OCI-M1 (cell line): ENCODE measurements around the gene SSTR3.
"Not testable (repeated sequence)": the region's sequence is repeated elsewhere in the genome, so short reads cannot be mapped to it uniquely, and the experiment has no call there.

ENCODE experiments used
- DNase-seq: peaks from one replicate; lab custom pipeline; 2025; lab: John Stamatoyannopoulos, UW

Gene SSTR3

GRCh38 chr22:37242395-37242918 lies 30.2 kb upstream of the SSTR3 start:
- peak; percentile 98 for DNase-seq

- no peak for DNase-seq
These were observed 29.3 kb upstream of the SSTR3 start for GRCh38 chr22:37241351-37242142.

DNA sequence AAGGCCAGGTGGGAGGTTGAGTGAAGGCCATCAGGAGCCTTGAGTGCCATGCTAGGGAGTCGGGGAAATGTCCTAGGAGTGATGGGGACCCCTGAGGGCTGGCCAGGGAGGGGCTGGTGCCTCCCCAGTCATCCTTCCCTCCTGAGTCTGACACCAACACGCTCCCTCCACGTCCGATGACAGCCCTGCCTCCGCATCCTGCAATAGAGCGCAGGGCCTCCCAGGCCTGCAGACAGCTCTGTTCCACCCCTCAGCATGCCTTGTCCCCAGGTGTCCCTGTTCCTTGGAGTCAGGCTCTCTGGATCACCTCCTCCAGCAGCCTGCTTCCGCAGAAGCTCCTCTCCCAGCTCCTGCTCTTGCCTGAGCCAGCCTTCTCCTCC lies 28.7 kb upstream of the SSTR3 start:
- no peak for DNase-seq

- DNase-seq = no peak
These were observed 28.1 kb upstream of the SSTR3 start for GRCh38 chr22:37240240-37240940.

DNA sequence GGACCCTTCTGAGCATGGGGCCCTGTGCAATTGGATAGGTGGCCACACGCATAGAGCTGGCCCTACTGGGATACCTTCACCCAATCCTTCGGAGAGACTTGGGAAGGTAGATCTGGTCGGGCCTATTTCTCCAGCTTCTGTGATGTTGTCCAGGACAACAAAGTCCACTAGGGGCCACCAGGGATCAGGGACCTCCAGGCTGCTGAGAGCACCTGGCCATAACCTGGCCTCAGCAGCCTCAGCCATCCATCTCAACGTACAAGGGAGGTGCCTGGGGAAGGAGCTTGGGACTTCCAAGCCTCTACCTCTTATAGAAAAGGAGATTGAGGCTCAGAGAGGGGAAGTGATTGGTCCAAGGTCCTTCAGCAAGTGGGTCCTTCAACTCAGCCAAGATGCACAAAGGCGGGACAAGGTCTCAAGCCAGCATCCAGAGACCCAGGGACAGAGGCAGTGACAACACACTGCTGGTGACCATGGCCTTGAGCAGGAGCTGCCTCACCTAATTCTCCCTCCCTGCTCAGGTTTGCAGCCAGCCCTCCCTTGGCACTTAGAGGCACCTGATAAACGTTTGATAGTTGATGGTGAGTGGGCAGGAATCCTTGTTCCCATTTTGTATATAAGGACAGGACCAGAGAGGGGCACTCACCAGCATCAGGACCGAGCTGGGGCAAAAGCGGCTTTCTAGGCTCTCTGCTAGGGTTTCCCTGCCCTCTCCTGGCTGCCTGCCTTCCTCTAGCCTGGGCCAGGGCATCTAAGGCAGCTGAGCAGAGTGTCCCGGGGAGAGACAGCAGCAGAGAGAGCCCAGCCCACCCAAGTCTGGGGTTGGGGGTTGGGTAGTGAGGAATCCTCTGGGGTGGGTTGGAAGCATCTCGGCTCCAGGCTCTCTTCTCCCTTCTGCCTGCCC lies 27.3 kb upstream of the SSTR3 start:
- DNase-seq = no peak

DNA sequence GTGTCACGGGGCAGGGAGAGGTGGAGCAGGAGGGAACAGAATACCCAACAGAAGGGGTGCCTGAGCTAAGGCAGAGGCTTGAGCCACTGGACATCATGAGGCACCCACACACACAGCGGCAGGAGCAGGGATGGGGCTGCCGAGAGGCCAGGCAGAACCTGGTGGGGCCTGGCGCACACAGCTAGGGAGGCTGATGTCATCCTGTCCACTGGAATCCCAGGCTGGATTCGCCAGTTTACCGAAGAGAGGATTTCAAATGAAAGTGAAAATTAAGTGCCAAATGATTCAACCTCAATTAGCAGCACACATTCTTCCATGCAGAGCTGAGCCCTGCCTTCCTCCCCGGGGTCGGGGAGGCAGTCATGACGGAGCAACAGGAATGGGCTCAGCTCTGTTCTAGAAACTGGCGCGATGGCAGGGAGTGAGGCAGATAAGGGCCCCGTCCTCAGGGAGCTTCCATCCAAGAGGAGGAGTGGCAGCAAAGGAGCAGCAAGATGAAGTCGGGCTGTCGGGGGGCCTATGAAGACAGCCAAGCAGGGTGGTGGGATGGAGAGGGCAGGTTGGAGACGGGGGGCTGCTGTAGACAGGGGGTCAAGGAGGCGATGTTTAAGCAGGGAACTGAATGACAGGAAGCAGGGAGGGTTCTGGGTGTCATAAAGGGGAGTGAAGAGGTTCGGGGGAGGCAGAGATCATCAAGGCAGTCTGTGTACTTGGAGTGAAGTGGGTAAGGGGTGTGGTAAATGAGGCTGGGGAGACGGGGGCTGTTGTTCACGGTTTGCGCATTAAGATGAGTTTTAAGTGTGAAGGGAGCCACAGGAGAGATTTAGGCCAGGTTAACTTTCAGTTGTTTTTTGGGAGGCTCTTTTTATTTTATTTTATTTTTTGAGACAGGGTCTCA lies 25.3 kb upstream of the SSTR3 start:
- DNase-seq = no peak

- DNase-seq = no peak
These were observed 23.8 kb upstream of the SSTR3 start for GRCh38 chr22:37235897-37236607.

DNA sequence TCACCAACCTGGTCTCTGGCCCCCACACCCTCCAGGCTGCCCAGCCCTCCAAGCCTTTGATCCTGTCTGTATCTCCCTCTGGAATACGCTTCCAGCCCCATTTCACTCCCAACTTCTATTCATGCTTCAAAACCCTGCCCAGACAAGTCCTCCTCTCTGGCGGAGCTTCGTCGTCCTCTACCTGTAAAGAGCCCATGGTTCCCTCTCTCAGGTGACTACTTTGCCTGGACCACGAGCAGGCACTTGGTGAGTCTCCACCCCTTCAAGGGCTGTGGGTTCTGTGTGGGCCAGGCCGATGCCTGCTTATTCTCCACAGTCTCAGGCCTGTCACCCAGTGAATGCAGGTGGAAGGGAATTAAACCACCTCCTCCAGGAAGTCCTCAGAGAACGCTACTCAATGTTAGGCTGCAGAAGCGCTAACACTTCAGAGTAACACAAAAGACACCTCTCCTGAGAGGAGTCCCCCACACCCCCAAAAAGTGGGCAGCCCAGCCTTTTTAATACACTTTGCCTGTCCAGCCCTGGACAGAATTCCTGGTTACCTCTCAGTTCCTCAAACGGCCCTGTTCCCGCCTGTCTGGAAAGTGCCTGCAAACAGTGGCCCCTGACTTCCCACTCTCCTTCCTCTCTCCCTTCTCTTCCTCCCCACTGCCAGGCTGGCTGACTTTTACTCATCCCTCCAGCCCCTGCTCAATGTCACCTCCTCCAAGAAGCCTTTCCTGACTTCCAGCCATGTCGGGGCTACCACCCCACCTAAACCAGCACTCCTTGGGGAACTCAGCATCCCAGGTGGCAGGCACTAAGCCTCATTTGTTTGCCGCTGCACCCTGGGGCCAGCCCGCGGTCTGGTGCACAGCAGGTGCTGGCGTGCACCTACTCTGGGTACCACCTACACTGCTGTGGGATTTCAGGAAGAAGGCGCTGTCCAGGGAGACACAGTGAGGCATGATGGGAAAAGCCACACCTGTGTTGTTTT lies 22.7 kb upstream of the SSTR3 start:
- no peak for DNase-seq

- DNase-seq = no peak
These were observed 21.7 kb upstream of the SSTR3 start for GRCh38 chr22:37233751-37234631.

DNA sequence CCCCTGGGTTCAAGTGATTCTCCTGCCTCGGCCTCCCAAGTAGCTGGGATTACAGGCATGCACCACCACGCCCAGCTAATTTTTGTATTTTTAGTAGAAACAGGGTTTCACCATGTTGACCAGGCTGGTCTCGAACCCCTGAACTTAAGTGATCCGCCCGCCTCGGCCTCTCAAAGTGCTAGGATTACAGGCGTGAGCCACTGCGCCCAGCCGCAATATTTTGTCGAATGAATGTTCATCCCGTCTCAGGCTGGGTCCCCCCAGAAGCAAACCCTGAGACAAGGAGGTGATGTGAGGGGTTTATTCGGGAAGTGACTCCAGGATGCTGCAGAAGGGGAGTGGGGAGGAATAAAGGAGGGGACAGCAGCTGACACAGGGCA lies 21.1 kb upstream of the SSTR3 start:
- not testable (repeated sequence) for DNase-seq

DNA sequence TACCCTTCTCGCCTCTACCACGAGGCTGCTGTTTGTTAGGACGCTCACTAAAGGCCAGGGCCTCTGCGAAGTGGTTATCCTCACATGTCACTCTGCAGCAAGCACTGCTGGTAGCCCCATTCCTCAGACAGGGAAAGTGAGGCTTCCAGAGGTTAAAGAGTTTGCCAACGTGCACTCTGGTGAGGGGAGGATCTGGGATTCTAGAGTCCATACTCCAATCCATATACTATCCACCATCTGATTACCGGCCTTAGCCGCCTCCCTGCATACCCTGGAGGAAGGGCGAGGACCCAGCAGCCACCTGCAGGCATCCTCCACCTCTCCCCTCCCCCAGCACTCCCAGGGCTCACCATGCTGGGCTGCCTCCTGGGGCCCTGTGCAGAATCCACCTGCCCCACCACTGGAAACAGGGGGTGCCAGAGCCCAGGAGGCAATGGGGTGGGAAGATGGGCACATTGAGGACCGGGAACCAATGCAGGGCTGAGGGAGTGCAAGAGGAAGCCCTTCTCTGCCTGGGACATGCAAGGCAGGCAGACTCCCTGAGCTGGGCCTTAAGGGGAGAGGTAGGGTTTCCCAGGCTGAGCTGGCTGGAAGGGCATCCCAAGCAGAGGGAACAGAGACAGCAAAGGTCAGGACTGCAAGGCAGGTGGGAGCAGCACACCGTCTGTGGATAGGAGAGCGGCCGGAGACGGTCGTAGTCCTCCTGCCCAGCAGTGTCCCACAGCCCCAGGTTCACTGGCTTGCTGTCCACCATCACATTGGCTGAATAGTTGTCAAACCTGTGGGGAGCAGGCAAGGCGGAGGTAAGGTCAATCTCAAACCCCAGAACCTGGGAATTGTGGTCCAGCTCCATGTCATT lies 20.1 kb upstream of the SSTR3 start:
- no peak for DNase-seq

DNA sequence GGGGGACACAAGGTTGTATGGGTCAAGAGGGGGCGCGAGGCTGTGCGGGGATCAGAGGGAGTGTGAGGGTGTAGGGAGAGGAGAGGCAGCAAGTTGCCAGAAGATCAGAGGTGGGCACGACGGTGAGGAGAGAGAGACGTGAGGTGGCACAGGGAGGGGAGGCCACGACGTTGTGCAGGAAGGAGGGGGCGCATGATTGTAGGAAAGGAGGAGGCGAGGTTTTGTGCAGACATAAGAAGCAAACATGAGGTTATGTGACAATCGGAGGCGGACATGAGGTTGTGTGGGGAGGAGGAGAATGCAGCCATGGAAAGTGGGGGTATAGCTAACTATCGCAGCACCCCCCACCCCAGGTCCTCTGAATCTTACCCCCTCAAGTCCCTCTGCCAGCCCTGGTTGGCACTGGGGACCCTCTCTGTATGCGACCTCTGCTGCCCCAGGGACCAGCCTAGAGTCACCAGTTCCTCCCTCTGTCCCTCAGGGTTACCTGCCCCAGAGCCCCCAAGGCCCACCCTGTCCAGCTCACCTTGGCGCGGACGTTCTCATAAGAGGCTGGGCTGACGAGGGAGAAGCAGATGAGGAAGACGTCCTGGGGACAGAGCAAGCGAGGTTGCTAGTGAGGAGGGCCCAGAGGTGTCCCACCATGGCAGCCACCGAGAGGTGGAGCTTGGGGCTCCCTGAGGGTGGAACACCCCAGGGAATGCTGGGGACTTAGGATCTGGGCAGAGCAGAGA lies 19.3 kb upstream of the SSTR3 start:
- no peak for DNase-seq

GRCh38 chr22:37230673-37231405 lies 18.6 kb upstream of the SSTR3 start:
- no peak for DNase-seq

GRCh38 chr22:37229805-37230672 lies 17.8 kb upstream of the SSTR3 start:
- peak; percentile 77 for DNase-seq
